H54 (cell line): ENCODE data around the gene RAMP1.

Source experiments
- DNase-seq: peaks from one replicate; pipeline ENCODE4 v3.0.0; 2011; ENCODE audit warnings: low spot score, mixed read lengths; ENCODE audit not compliant: insufficient read length
- FAIRE-seq: peaks from 3 replicates; lab custom pipeline; 2011; peaks lifted over from hg19 to GRCh38; lab: Jason Lieb, UNC
- POLR2A ChIP-seq: IDR thresholded peaks from 2 replicates; pipeline ENCODE4 v1.6.1; 2011; ENCODE audit warnings: low read depth, mild to moderate bottlenecking, low read length

RAMP1 gene

GRCh38 chr2:237917696-237918374, 58.4 kb downstream of the RAMP1 start:
- TF ChIP-seq POLR2A = no peak
- FAIRE-seq = no peak

GRCh38 chr2:237919593-237919992, 60.2 kb downstream of the RAMP1 start:
- no peak for TF ChIP-seq POLR2A
- FAIRE-seq = no peak
- DNase-seq = no peak

More at GRCh38 chr2:237917696-237918374, 58.4 kb downstream of the RAMP1 start:
- DNase-seq = no peak

- TF ChIP-seq POLR2A = no peak
- FAIRE-seq (no peak), DNase-seq (no peak)
Measured at GRCh38 chr2:237920673-237921072, 61.2 kb downstream of the RAMP1 start.

GRCh38 chr2:237921967-237922492, 62.6 kb downstream of the RAMP1 start:
- DNase-seq = no peak
- no peak for TF ChIP-seq POLR2A
- FAIRE-seq = no peak

GRCh38 chr2:237922641-237923361, 63.4 kb downstream of the RAMP1 start:
- peak; percentile 47 for DNase-seq
- no peak for FAIRE-seq

GRCh38 chr2:237923481-237924163, 64.2 kb downstream of the RAMP1 start:
- no peak for FAIRE-seq
- DNase-seq = no peak
- no peak for TF ChIP-seq POLR2A

More at GRCh38 chr2:237922641-237923361, 63.4 kb downstream of the RAMP1 start:
- no peak for TF ChIP-seq POLR2A

- no peak for DNase-seq
- no peak for TF ChIP-seq POLR2A
- no peak for FAIRE-seq
Measured at GRCh38 chr2:237924164-237924534, 64.7 kb downstream of the RAMP1 start.

GRCh38 chr2:237927135-237927534, 67.7 kb downstream of the RAMP1 start:
- no peak for DNase-seq
- TF ChIP-seq POLR2A = no peak
- FAIRE-seq = no peak

- DNase-seq (no peak), FAIRE-seq (no peak)
- no peak for TF ChIP-seq POLR2A
Measured at GRCh38 chr2:237927986-237928385, 68.6 kb downstream of the RAMP1 start.

GRCh38 chr2:237929979-237930378, 70.6 kb downstream of the RAMP1 start:
- no peak for DNase-seq
- no peak for TF ChIP-seq POLR2A
- FAIRE-seq = no peak

- no peak for TF ChIP-seq POLR2A
- no peak for FAIRE-seq
- DNase-seq = no peak
Measured at GRCh38 chr2:237931205-237931721, 71.8 kb downstream of the RAMP1 start.

- no peak for FAIRE-seq
- TF ChIP-seq POLR2A = no peak
- DNase-seq = no peak
Measured at GRCh38 chr2:237932731-237933131, 73.3 kb downstream of the RAMP1 start.

- DNase-seq (no peak), FAIRE-seq (no peak)
- TF ChIP-seq POLR2A = no peak
Measured at GRCh38 chr2:237934186-237934585, 74.8 kb downstream of the RAMP1 start.
